Coronary artery (tissue), 2 donors: ENCODE results near the gene TWF2.

Experiments
- DNase-seq: peaks from one replicate; pipeline ENCODE4 v3.0.0-alpha.2; 2017; ENCODE audit warnings: low spot score
- H3K27ac ChIP-seq, 2 donors: fragments of 200-600 bp; sonication (generic); one replicate each; pipeline ENCODE4 v1.5.1; 2016 to 2019
- H3K4me3 ChIP-seq: fragments of 200-600 bp; sonication (generic); 2 replicates; pipeline ENCODE4 v1.5.1; 2016; ENCODE audit warnings: mild to moderate bottlenecking, moderate library complexity
- TF ChIP-seq, protein P1 (sequence below): fragments of 200-600 bp; sonication (generic); IDR thresholded peaks from one replicate; pipeline ENCODE4 v1.5.1; 2019; ENCODE audit warnings: antibody characterized with exemption

TWF2 gene

DNA sequence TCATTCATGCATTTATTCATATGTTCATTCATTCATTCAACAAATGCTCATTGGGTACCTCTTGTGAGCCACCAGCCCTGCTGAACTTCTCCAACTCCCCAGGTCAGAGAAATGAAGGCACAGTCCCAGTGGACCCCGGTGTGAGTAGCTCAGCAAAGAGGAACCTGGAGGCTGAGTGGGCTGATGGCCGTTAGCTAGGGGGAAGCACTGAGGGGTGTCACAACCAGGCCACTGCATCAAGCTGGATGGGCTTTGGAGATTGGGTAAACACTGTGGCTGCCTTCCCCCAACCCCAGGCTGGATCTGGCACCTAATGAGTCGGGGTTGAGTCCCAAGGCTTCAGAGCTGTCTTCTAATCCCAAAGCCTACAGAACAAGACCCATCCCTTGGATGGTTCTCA, 53.1 kb downstream of the TWF2 start:
- no peak overlapping the region for H3K4me3 ChIP-seq
- H3K27ac ChIP-seq = no peak overlapping the region

DNA sequence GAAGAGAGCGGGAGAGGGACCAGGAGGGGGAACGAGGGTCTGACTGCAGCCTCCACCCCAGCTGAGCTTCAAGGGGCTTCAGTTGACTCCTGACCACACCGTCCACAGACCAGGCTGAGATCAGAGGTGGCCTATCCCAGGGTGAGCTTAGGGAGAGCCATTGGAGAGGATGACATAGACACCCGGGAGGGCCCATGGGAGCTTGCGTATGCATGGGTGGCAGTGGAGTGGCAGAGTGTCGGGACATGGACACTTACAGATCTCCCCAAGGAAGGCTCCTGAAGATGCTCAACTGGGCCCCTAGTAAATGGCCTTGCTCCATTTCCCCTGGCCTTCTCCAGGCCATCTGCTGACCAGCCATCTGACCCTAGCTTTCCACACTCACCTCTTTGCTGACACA, 53.6 kb downstream of the TWF2 start:
- no peak for DNase-seq
- H3K27ac ChIP-seq = no peak overlapping the region
- TF ChIP-seq, protein P1, sequence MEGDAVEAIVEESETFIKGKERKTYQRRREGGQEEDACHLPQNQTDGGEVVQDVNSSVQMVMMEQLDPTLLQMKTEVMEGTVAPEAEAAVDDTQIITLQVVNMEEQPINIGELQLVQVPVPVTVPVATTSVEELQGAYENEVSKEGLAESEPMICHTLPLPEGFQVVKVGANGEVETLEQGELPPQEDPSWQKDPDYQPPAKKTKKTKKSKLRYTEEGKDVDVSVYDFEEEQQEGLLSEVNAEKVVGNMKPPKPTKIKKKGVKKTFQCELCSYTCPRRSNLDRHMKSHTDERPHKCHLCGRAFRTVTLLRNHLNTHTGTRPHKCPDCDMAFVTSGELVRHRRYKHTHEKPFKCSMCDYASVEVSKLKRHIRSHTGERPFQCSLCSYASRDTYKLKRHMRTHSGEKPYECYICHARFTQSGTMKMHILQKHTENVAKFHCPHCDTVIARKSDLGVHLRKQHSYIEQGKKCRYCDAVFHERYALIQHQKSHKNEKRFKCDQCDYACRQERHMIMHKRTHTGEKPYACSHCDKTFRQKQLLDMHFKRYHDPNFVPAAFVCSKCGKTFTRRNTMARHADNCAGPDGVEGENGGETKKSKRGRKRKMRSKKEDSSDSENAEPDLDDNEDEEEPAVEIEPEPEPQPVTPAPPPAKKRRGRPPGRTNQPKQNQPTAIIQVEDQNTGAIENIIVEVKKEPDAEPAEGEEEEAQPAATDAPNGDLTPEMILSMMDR = no peak
- no peak overlapping the region for H3K4me3 ChIP-seq

More for the DNA sequence above, 53.1 kb downstream of the TWF2 start:
- DNase-seq = no peak
- TF ChIP-seq, protein P1 = no peak

DNA sequence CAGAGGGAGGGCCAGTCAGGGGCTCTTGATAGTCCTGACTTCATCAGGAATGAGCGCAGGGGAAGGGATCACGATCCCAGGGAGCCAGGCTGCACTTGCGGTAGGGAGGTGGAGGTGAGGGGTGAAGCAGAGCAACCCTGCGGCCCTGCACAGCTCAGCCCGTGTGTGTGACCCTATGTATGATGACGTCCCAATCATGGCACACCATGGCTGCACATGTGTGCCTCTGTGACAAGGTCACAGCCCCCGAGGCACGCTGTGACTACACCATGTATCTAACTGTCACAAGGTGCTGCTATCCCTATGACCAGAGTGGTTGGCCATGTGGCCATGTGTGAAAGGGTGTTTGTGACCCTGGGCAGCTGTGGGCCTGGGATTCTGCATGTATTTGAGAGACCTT, 54.3 kb downstream of the TWF2 start:
- DNase-seq = no peak
- TF ChIP-seq, protein P1 = no peak
- Histone ChIP-seq H3K27ac (no peak overlapping the region), H3K4me3 (no peak overlapping the region)

DNA sequence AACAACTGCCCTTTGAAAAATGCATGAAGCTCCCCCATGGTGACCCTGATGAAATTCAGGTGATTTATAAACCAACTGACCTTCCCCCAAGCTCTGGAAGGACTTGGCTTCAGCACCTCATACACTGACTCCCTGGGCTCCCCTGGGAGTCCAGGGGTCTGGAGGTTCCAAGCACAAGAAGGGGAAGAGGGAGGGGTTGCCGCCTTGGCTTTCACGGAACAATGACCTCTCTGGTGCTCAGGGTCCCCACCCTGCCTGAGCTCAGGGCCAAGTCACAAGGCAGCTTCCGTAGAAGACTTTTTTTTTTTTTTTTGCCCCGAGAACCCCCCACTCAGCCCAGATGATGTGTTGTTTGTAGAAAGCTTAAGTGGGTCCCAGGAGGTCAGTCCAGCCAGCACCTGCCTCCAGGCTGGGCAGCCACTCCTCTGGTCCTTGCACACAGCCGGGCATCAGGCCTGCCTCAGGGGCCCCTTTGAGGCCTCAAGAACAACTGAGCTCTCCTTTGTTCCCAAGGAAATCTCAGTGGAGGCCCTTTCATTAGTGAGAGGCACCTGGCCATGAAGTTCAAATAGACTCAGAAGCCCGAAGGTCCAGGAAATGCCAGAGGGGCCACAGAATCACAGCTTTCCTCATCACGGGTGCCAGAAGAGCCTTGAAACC, 55.0 kb downstream of the TWF2 start:
- no peak for DNase-seq
- no peak overlapping the region for H3K4me3 ChIP-seq
- TF ChIP-seq, protein P1 = no peak
- no peak overlapping the region for H3K27ac ChIP-seq

DNA sequence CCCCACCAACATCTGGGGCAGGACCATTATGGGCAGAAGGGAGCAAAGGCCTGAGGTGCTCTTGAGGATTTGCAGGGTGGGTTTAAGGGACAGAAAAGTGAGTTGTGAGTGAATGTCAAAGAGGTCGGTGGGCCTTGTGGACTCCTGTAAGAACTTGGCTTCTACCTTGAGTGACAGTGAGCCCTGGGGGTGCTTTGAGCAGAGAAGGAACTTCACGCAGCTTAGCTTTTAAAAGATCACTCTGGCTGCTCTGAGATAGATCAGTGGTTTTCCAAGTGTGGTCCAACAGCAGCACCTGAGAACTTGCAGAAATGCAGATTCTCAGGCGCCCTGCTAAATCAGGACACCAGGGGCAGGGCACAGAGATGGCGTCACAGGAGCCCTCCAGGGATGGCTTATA, 56.3 kb downstream of the TWF2 start:
- Histone ChIP-seq H3K27ac (no peak overlapping the region), H3K4me3 (no peak overlapping the region)
- DNase-seq = no peak
- TF ChIP-seq, protein P1 = no peak

DNA sequence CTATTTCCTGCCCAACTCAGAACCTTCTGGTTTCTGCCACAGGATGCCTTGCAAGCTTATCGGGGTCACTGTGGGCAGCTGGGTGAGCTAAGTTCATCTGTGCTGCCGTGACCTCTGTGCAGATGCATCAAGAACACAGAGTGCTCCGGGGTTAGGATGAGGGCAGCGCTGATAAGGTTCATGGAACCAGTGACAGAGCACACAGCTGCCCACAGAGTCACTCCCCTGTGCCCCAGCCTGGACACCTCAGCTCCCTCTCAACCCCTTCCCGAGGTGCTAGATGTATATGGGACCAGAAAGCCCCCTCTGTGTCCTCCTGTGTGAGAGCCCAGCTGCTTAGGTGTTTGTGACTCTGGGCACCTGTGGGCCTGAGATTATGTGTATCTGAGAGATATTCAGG, 56.8 kb downstream of the TWF2 start:
- no peak for DNase-seq
- TF ChIP-seq, protein P1 = no peak
- Histone ChIP-seq H3K27ac (no peak overlapping the region), H3K4me3 (no peak overlapping the region)

DNA sequence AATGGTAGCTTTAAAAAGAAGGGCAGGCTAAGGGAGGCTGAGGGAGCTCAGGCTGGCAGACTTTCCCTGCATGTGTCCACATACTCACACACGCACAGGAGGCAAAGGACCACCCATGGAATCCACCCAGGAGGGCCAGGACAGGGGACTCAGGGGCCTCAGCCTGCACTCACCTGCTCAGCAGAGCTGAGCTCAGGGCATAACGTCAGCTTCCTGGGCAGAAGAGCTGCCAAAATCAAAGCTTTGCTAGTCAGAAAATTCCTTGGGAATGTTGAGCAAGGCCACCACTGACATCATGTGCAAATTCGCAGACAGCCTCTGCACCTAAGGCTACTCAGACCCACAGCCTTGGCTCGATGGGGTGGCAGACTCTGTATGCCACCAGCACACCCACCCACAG, 57.4 kb downstream of the TWF2 start:
- Histone ChIP-seq H3K4me3 (no peak overlapping the region), H3K27ac (no peak overlapping the region)
- no peak for DNase-seq
- TF ChIP-seq, protein P1 = no peak
